Stimulated activated CD4-positive, alpha-beta T cell treated with anti-CD3 and anti-CD28 coated beads, Interleukin-12 subunit alpha, Interleukin-12 subunit beta, amount 100 ng/mL, for 48 hours (primary cell): ENCODE data around the gene TMEM50B.
"Not testable (repeated sequence)": the region's sequence is repeated elsewhere in the genome, so short reads cannot be mapped to it uniquely, and the experiment has no call there.

Experiments used
- DNase-seq, 3 donors: peaks; one replicate each; pipeline ENCODE4 v3.0.0-alpha.2; 2020; ENCODE audit warnings: low read depth in 2 of 3, low spot score in 1 of 3

The TMEM50B gene

GRCh38 chr21:33432496-33432895 lies 47.3 kb downstream of the TMEM50B start:
- no peak for DNase-seq

- no peak for DNase-seq
These were observed 48.9 kb downstream of the TMEM50B start for GRCh38 chr21:33430858-33431257.

- no peak for DNase-seq
These were observed 51.1 kb downstream of the TMEM50B start for GRCh38 chr21:33428669-33429068.

- no peak for DNase-seq
These were observed 52.7 kb downstream of the TMEM50B start for GRCh38 chr21:33427051-33427450.

GRCh38 chr21:33425825-33426224 lies 53.9 kb downstream of the TMEM50B start:
- no peak for DNase-seq

GRCh38 chr21:33424214-33424613 lies 55.6 kb downstream of the TMEM50B start:
- no peak for DNase-seq

- no peak for DNase-seq
These were observed 57.9 kb downstream of the TMEM50B start for GRCh38 chr21:33421713-33422393.

- DNase-seq: no peak
These were observed 60.1 kb downstream of the TMEM50B start for GRCh38 chr21:33419538-33420123.

GRCh38 chr21:33418691-33419090 lies 61.1 kb downstream of the TMEM50B start:
- DNase-seq: no peak

GRCh38 chr21:33414926-33415325 lies 64.8 kb downstream of the TMEM50B start:
- no peak for DNase-seq

- no peak for DNase-seq
These were observed 65.7 kb downstream of the TMEM50B start for GRCh38 chr21:33414068-33414467.

GRCh38 chr21:33412832-33413519 lies 66.8 kb downstream of the TMEM50B start:
- DNase-seq: no peak

GRCh38 chr21:33412439-33412831 lies 67.3 kb downstream of the TMEM50B start:
- DNase-seq: not testable (repeated sequence)

GRCh38 chr21:33411949-33412430 lies 67.8 kb downstream of the TMEM50B start:
- no peak for DNase-seq

GRCh38 chr21:33406493-33406892 lies 73.3 kb downstream of the TMEM50B start:
- no peak for DNase-seq

- peak in 1 of 3 donors; percentile 22 for DNase-seq
These were observed 75.8 kb downstream of the TMEM50B start for GRCh38 chr21:33403786-33404585.

- DNase-seq: no peak
These were observed 76.5 kb downstream of the TMEM50B start, which contains the start of gene IFNGR2 for GRCh38 chr21:33403128-33403785. IFNGR2 (plus strand) TSS chr21:33403413; CDS start chr21:33403544, 131 bp downstream.

- DNase-seq: no peak
These were observed 77.5 kb downstream of the TMEM50B start for GRCh38 chr21:33402001-33402979.

- no peak for DNase-seq
These were observed 78.2 kb downstream of the TMEM50B start for GRCh38 chr21:33401630-33401992.
